ENCODE results near the gene CCSER1.

Gene CCSER1

GRCh38 chr4:91222014-91222413 is 1094.8 kb downstream of the CCSER1 start:
- no peaks in the 10 kb centered on the region for H3K9me3 ChIP-seq (ENCODE audit: insufficient read depth, low read depth, low read length)
- TF ChIP-seq EZH2phosphoT487 (IDR thresholded peaks at IDR 0.05; ENCODE audit: borderline replicate concordance) (no peak), CTCF (conservative IDR thresholded peaks at IDR 0.05; ENCODE audit: low read length) (no peak)
- H3K4me3 ChIP-seq (ENCODE audit: low read length, poor library complexity, severe bottlenecking) = no peak overlapping the region
- H4K20me1 ChIP-seq (ENCODE audit: insufficient read depth, low read length, poor library complexity, severe bottlenecking) = no peaks in the 10 kb centered on the region
- no peak overlapping the region for H2AFZ ChIP-seq (ENCODE audit: low read length)
- H3K9ac ChIP-seq (ENCODE audit: low read depth, low read length, poor library complexity, severe bottlenecking) = no peak overlapping the region
- no peaks in the 10 kb centered on the region for H3F3A ChIP-seq (ENCODE audit: low read depth)
- no peak overlapping the region for H3K4me2 ChIP-seq (ENCODE audit: low read depth, low read length, poor library complexity, severe bottlenecking)
- H3K27me3 ChIP-seq (ENCODE audit: insufficient read depth, low read length, poor library complexity, severe bottlenecking) = no peaks in the 10 kb centered on the region
- no peaks in the 10 kb centered on the region for H3K36me3 ChIP-seq (ENCODE audit: insufficient read depth, low read length)
- no peaks in the 10 kb centered on the region for H3K4me1 ChIP-seq (ENCODE audit: insufficient read depth, low read length, poor library complexity, severe bottlenecking)
- no peaks in the 10 kb centered on the region for H3K9me2 ChIP-seq (replicated peaks; ENCODE audit: low read depth, low read length)
- H3K79me2 ChIP-seq (ENCODE audit: insufficient read depth, low read length) = no peaks in the 10 kb centered on the region

GRCh38 chr4:91226867-91227266 is 1099.7 kb downstream of the CCSER1 start:
- Histone ChIP-seq H2AFZ (ENCODE audit: low read length) (no peak overlapping the region), H3K27me3 (ENCODE audit: insufficient read depth, low read length, poor library complexity, severe bottlenecking) (no peaks in the 10 kb centered on the region), H3K4me1 (ENCODE audit: insufficient read depth, low read length, poor library complexity, severe bottlenecking) (no peaks in the 10 kb centered on the region), H3K4me2 (ENCODE audit: low read depth, low read length, poor library complexity, severe bottlenecking) (no peak overlapping the region), H3K36me3 (ENCODE audit: insufficient read depth, low read length) (no peaks in the 10 kb centered on the region), H3K79me2 (ENCODE audit: insufficient read depth, low read length) (no peaks in the 10 kb centered on the region), H3F3A (ENCODE audit: low read depth) (no peaks in the 10 kb centered on the region), H3K9ac (ENCODE audit: low read depth, low read length, poor library complexity, severe bottlenecking) (no peak overlapping the region), H3K4me3 (ENCODE audit: low read length, poor library complexity, severe bottlenecking) (no peak overlapping the region), H3K9me2 (replicated peaks; ENCODE audit: low read depth, low read length) (no peaks in the 10 kb centered on the region), H4K20me1 (ENCODE audit: insufficient read depth, low read length, poor library complexity, severe bottlenecking) (no peaks in the 10 kb centered on the region), H3K9me3 (ENCODE audit: insufficient read depth, low read depth, low read length) (no peaks in the 10 kb centered on the region)
- TF ChIP-seq CTCF (conservative IDR thresholded peaks at IDR 0.05; ENCODE audit: low read length) = no peak
- TF ChIP-seq EZH2phosphoT487 (IDR thresholded peaks at IDR 0.05; ENCODE audit: borderline replicate concordance) = no peak

GRCh38 chr4:91228659-91229058 is 1101.5 kb downstream of the CCSER1 start:
- Histone ChIP-seq H3K9me2 (replicated peaks; ENCODE audit: low read depth, low read length) (no peaks in the 10 kb centered on the region), H2AFZ (ENCODE audit: low read length) (no peak overlapping the region), H3K4me2 (ENCODE audit: low read depth, low read length, poor library complexity, severe bottlenecking) (no peak overlapping the region), H4K20me1 (ENCODE audit: insufficient read depth, low read length, poor library complexity, severe bottlenecking) (no peaks in the 10 kb centered on the region), H3K9ac (ENCODE audit: low read depth, low read length, poor library complexity, severe bottlenecking) (no peak overlapping the region), H3K79me2 (ENCODE audit: insufficient read depth, low read length) (no peaks in the 10 kb centered on the region), H3K4me3 (ENCODE audit: low read length, poor library complexity, severe bottlenecking) (no peak overlapping the region), H3F3A (ENCODE audit: low read depth) (no peaks in the 10 kb centered on the region), H3K9me3 (ENCODE audit: insufficient read depth, low read depth, low read length) (no peaks in the 10 kb centered on the region), H3K4me1 (ENCODE audit: insufficient read depth, low read length, poor library complexity, severe bottlenecking) (no peaks in the 10 kb centered on the region), H3K36me3 (ENCODE audit: insufficient read depth, low read length) (no peaks in the 10 kb centered on the region), H3K27me3 (ENCODE audit: insufficient read depth, low read length, poor library complexity, severe bottlenecking) (no peaks in the 10 kb centered on the region)
- no peak for TF ChIP-seq EZH2phosphoT487 (IDR thresholded peaks at IDR 0.05; ENCODE audit: borderline replicate concordance)
- no peak for TF ChIP-seq CTCF (conservative IDR thresholded peaks at IDR 0.05; ENCODE audit: low read length)

All from Loucy (cell line).